ENCODE measurements around the gene ATP6V1E1.

The ATP6V1E1 gene

GRCh38 chr22:17592201-17592600 lies 36.3 kb downstream of the ATP6V1E1 start:
- H3K27ac ChIP-seq = peak overlapping the region; percentile 26; the same call in 1 of the 2 replicates
- TF ChIP-seq, protein P1, sequence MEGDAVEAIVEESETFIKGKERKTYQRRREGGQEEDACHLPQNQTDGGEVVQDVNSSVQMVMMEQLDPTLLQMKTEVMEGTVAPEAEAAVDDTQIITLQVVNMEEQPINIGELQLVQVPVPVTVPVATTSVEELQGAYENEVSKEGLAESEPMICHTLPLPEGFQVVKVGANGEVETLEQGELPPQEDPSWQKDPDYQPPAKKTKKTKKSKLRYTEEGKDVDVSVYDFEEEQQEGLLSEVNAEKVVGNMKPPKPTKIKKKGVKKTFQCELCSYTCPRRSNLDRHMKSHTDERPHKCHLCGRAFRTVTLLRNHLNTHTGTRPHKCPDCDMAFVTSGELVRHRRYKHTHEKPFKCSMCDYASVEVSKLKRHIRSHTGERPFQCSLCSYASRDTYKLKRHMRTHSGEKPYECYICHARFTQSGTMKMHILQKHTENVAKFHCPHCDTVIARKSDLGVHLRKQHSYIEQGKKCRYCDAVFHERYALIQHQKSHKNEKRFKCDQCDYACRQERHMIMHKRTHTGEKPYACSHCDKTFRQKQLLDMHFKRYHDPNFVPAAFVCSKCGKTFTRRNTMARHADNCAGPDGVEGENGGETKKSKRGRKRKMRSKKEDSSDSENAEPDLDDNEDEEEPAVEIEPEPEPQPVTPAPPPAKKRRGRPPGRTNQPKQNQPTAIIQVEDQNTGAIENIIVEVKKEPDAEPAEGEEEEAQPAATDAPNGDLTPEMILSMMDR (conservative IDR thresholded peaks at IDR 0.05) = no peak

DNA sequence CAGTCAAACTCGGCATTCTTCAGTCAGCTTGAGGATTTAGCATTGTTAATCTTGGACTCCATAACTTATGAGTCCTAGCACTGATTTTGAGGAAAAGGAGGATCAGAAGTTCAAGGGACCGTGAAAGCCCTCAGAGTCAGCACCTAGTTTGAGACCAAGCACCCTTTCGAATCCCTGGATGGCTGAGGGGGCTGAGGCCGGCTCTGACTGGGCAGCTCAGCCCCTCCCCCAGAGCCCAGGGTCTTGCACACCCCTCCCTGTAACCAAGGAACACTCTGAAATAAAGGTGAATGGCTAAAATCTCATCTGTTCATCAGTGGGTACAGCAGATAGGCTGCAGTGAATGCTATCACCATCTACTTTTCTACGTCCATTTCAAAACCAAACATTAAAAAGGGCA lies 38.0 kb downstream of the ATP6V1E1 start:
- no peak overlapping the region; the same call in 1 of the 2 replicates for H3K27ac ChIP-seq
- TF ChIP-seq, protein P1 (conservative IDR thresholded peaks at IDR 0.05) = no peak

DNA sequence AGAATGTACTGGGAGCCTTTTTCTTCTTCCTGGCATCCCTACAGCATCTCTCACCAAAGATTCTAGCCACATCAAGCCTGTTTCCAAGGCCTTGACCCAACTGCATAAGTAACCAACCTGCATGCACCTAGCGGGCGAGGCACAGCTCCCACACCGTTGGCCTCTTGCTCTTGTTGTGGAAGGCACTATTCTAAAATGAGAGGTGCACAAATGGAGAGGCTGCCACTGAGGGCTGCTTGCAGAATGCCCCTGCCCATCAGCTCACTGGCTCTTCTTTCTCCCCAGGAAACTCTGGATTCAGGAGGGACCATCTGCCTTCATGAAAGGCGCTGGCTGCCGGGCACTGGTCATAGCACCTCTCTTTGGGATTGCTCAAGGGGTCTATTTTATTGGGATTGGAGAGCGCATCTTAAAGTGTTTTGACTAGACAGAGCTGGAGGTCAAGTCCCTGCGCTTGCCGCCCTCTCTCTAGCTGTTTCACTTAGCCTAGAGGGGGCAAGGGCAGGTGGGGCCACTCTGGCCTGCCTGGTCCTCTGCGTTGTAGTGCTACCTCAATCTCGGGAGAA lies 38.7 kb downstream of the ATP6V1E1 start:
- TF ChIP-seq, protein P1 (conservative IDR thresholded peaks at IDR 0.05) = no peak

DNA sequence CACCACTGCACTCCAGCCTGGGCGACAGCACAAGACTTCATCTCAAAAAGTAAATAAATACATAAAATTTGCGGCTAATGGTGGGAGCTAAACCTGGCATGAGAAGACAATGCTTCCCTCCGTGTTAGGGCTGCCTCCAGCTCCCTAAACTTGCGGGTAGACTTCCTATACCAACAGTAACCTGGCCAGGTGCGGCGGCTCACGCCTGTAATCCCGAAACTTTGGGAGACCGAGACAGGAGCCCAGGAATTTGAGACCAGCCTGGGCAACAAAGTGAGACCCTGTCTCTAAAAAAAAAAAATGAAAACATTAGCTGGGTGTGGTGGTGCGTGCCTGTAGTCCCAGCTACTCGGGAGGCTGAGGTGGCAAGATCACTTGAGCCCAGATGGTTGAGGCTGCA lies 39.9 kb downstream of the ATP6V1E1 start:
- H3K27ac ChIP-seq = no peak overlapping the region
- TF ChIP-seq, protein P1 (conservative IDR thresholded peaks at IDR 0.05) = no peak

More for the DNA sequence above, 38.7 kb downstream of the ATP6V1E1 start:
- H3K27ac ChIP-seq = no peak overlapping the region

DNA sequence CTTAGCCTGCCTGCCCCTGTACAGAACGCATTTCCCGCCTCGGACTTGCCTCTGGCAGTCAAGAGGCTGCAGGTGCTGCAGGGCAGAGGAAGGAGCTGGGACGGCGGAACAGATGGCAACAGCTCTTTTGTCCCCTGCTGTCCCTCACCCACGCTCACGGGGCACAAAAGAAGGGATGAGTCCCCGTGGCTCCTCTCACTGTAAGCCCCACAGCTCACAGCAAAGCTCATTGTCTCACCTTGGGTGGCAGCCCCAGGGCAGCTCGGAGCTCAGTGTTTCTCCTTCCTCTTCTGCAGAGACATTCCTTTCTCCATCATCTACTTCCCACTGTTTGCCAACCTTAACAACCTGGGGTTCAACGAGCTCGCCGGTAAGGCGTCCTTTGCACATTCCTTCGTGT lies 40.9 kb downstream of the ATP6V1E1 start:
- TF ChIP-seq, protein P1 (conservative IDR thresholded peaks at IDR 0.05) = no peak
- H3K27ac ChIP-seq = no peak overlapping the region

GRCh38 chr22:17586831-17587440 lies 41.6 kb downstream of the ATP6V1E1 start:
- TF ChIP-seq, protein P1 (conservative IDR thresholded peaks at IDR 0.05) = no peak

GRCh38 chr22:17583151-17583550 lies 45.4 kb downstream of the ATP6V1E1 start:
- TF ChIP-seq, protein P1 (conservative IDR thresholded peaks at IDR 0.05) = no peak
- H3K27ac ChIP-seq = no peak overlapping the region

More at GRCh38 chr22:17586831-17587440, 41.6 kb downstream of the ATP6V1E1 start:
- no peak overlapping the region for H3K27ac ChIP-seq
